KOPT-K1 (cell line): ENCODE data around the gene DHX35.

Experiments used
- H3K27ac ChIP-seq: fragments of 200-600 bp; sonication (generic); 2 replicates; pipeline ENCODE4 v1.5.1; 2016; ENCODE audit warnings: antibody characterized with exemption, mild to moderate bottlenecking, low read depth, low read length; ENCODE audit not compliant: poor library complexity, severe bottlenecking
- H3K36me3 ChIP-seq: fragments of 200-600 bp; sonication (generic); 2 replicates; pipeline ENCODE4 v1.5.1; 2017; ENCODE audit warnings: antibody characterized with exemption, mild to moderate bottlenecking, low read length, moderate library complexity; ENCODE audit not compliant: insufficient read depth
- H3K9me3 ChIP-seq: fragments of 200-600 bp; sonication (generic); 2 replicates; pipeline ENCODE4 v1.5.1; 2017; ENCODE audit warnings: antibody characterized with exemption, low read length, mild to moderate bottlenecking; ENCODE audit not compliant: insufficient read depth, poor library complexity, severe bottlenecking

Gene DHX35, protein sequence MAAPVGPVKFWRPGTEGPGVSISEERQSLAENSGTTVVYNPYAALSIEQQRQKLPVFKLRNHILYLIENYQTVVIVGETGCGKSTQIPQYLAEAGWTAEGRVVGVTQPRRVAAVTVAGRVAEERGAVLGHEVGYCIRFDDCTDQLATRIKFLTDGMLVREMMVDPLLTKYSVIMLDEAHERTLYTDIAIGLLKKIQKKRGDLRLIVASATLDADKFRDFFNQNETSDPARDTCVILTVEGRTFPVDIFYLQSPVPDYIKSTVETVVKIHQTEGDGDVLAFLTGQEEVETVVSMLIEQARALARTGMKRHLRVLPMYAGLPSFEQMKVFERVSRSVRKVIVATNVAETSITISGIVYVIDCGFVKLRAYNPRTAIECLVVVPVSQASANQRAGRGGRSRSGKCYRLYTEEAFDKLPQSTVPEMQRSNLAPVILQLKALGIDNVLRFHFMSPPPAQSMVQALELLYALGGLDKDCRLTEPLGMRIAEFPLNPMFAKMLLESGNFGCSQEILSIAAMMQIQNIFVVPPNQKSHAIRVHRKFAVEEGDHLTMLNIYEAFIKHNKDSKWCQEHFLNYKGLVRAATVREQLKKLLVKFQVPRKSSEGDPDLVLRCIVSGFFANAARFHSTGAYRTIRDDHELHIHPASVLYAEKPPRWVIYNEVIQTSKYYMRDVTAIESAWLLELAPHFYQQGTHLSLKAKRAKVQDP

DNA sequence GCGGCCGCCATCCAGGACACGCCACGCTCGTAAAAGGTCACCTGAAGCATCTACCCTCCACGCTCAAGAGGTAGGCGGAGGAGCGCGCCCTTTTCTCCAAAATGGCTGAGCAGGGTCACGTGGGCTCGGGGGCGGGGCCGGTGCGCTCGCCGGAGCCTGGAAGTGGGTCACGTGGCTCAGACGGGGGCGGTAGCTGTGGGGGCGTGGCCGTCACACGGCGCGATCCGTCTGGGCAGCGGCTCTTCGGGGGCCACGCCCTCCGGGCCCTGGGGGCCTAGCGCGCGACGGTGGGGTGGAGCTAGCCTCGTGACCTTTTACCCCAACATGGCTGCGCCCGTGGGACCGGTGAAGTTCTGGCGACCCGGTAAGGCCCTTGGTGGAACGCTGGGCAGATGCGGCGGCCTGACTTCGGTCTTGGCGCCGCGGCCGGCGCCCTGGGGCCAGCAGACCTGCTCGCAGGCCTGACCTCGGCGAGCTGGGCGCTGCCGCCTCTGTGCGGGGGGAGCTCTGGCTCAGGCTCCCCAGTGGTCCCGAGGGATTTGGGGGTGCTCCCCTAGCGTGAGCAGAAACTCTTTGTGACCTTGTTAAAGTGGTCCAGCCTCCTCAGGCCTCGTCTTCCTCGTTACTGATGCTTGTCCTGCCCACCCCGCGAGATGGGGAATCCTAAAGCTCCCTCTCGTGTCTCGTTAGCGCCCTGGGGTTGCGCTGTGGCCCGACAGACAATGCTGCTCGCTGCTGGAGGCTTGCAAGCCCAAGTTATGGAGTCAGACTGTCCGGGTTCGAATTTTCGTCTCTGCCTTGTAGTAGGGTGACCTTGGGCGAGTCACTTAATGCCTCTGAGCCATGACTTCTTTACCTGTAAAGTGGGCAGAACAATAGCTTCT, at the start of gene DHX35:
TSS of gene DHX35 (plus strand) at position 301 of the 884 bp plus-strand sequence. CDS start at position 325, 24 bp downstream.
- peak within 1 kb of the TSS; percentile 90 for H3K27ac ChIP-seq
- H3K36me3 ChIP-seq, result peaks cover 12% of the 10 kb centered on the region; the same call in 1 of the 2 replicates
- H3K9me3 ChIP-seq, result no peaks in the 10 kb centered on the region

DNA sequence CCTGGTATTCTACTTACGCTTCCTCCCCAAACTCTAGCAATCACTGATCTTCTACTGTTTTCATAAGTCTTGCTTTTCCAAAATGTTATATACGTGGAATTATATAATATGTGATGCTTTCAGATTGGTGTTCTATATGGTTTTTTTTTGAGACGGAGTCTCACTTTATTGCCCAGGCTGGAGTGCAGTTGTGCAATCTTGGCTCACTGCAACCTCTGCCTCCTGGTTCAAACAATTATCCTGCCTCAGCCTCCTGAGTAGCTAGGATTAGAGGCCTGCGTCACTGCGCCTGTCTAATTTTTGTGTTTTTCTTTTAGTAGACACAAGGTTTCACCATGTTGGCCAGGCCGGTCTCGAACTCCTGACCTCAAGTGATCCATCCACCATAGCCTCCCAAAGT, 46.8 kb upstream of the DHX35 start:
- H3K36me3 ChIP-seq, result no peaks in the 10 kb centered on the region
- H3K27ac ChIP-seq, result no peak overlapping the region

DNA sequence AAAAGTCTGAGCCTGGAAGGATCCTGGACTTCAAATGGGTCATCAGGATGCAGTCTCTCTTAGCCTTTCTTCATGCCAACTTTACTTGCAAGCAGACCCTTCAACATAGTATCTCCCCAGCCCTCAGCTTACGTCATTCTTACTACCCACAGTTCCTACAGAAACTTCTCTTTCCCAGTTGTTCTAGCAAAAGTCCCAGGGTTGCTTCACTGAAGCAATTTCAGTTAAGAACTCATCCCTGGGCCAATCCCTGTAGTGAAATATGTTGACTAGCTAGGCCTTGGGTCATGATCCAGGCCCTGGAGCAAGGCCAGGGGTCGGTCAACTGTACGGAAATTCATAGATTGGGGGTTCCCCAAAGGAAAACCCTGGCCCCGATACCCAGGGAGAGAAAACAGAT, 44.5 kb upstream of the DHX35 start:
- H3K27ac ChIP-seq, result no peak overlapping the region
- no peaks in the 10 kb centered on the region for H3K9me3 ChIP-seq
- no peaks in the 10 kb centered on the region for H3K36me3 ChIP-seq

More for the DNA sequence above, 46.8 kb upstream of the DHX35 start:
- H3K9me3 ChIP-seq, result no peaks in the 10 kb centered on the region

DNA sequence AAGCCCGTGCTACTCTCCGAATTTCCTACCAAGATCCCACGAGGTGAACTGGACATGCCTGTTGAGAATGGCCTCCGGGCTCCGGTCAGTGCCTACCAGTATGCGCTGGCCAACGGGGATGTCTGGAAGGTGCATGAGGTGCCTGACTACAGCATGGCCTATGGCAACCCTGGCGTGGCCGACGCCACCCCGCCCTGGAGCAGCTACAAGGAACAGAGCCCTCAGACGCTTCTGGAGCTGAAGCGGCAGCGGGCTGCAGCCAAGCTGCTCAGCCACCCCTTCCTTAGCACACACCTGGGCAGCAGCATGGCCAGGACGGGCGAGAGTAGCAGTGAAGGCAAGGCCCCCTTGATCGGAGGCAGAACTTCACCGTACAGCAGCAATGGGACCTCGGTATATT, 44.0 kb upstream of the DHX35 start:
- no peaks in the 10 kb centered on the region for H3K36me3 ChIP-seq
- no peaks in the 10 kb centered on the region for H3K9me3 ChIP-seq
- no peak overlapping the region for H3K27ac ChIP-seq

DNA sequence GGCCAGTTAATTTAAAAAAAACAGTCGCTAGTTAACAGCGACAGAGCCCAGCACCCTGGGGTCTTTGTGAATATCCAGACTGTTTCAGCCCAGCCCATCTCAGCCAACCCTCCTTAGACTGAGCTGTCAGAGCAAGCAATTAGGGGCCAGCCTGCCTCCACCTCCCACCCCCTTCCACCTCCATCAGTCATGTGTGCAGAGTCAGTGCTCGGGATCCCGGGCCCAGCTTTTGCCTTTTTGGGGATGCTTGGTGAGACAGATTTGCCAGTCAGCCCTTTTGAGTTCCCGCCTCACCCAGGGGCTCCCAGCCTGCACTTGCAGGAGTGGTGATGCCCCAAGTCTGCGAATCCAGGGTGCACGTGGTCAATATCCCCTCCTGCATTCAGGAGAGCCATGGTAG, 42.5 kb upstream of the DHX35 start:
- no peaks in the 10 kb centered on the region for H3K9me3 ChIP-seq
- H3K27ac ChIP-seq, result no peak overlapping the region

DNA sequence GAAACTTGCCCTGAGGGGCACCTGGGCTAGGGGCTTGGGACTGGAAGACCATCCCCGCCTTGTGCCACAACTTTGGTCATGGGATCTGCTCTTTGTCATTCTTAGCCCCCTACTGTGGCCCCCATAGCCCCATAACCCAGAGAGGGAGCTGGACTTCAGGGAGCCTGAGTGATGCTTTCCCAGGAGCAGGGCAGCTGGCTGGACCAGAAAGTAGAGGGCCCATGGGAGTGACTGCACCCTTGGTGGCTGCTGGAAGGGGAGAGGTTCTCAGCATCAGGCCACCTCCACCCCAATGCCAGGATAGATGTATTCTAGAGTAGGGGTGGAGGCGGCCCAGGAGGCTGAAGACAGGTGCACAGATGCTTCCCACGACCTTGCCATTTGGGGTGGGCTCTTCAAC, 41.7 kb upstream of the DHX35 start:
- Histone ChIP-seq H3K36me3 (no peaks in the 10 kb centered on the region), H3K9me3 (no peaks in the 10 kb centered on the region), H3K27ac (no peak overlapping the region)

More for the DNA sequence above, 42.5 kb upstream of the DHX35 start:
- no peaks in the 10 kb centered on the region for H3K36me3 ChIP-seq

DNA sequence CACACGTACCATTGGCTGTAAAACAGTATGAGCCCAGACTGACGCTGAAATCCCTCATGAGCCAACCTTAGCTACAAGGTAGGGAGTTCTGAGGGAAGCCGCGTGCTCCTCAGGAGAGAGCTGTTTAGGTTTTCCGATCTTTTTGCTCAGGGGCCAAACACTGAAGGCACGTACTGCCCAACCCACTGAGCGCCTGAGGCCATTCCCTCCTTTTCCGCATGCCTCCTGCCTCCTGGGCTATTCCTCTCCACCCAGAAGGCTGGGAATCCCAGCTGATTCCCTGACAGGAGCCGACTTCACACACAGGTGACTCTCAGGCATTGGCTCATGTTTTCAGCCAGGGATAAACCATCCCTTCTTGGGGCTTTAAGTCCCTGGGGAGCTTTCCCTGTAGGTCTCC, 41.3 kb upstream of the DHX35 start:
- no peaks in the 10 kb centered on the region for H3K36me3 ChIP-seq
- no peaks in the 10 kb centered on the region for H3K9me3 ChIP-seq
- H3K27ac ChIP-seq, result no peak overlapping the region

DNA sequence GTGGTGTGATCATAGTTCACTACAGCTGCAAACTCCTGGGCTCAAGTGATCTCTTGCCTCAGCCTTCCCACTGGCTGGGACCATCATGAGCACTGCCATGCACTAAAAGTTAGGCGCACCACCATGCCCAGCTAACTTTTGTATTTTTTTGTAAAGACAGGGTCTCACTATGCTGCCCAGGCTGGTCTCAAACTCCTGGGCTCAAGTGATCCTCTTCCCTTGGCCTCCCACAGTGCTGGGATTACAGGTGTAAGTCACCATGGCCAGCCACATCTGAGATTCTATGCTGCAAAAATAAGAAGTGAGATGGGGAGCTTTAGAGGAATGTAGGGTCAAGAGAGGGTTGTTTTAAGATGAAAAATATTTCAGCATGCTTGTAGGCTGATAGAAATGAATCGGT, 37.4 kb upstream of the DHX35 start:
- no peak overlapping the region for H3K27ac ChIP-seq
- H3K36me3 ChIP-seq, result peaks cover 20% of the 10 kb centered on the region
- no peaks in the 10 kb centered on the region for H3K9me3 ChIP-seq

DNA sequence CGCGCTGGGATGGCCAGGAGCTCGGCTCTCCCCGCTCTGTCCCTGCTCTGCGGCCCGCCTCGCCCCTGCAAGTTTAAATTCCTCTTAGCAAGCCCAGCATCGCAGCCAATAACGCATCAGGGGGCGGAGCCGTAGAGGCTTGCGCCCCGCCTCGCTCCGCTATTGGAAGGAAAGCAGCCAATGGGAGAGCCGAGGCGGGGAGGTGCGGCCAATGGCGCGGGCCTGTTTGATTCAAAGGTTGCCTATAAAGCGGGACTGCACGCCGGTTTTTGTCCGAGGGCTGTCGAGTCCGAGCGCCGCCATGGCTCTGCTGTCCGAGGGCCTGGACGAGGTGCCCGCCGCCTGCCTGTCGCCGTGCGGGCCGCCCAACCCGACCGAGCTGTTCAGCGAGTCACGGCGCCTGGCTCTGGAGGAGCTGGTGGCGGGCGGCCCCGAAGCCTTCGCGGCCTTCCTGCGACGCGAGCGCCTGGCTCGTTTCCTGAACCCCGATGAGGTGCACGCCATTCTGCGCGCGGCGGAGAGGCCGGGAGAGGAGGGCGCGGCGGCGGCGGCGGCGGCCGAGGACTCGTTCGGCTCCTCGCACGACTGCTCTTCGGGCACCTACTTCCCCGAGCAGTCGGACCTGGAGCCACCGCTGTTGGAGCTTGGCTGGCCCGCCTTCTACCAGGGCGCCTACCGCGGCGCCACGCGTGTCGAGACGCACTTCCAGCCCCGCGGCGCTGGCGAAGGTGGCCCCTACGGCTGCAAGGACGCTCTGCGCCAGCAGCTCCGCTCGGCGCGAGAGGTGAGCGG, 35.8 kb upstream of the DHX35 start, which contains the start of gene FAM83D:
TSS of gene FAM83D (plus strand) at position 276 of the 792 bp plus-strand sequence. CDS start at position 302, 26 bp downstream.
- peaks cover 37% of the 10 kb centered on the region for H3K36me3 ChIP-seq
- peak within 1 kb of the TSS; percentile 91 for H3K27ac ChIP-seq
- no peaks in the 10 kb centered on the region for H3K9me3 ChIP-seq

DNA sequence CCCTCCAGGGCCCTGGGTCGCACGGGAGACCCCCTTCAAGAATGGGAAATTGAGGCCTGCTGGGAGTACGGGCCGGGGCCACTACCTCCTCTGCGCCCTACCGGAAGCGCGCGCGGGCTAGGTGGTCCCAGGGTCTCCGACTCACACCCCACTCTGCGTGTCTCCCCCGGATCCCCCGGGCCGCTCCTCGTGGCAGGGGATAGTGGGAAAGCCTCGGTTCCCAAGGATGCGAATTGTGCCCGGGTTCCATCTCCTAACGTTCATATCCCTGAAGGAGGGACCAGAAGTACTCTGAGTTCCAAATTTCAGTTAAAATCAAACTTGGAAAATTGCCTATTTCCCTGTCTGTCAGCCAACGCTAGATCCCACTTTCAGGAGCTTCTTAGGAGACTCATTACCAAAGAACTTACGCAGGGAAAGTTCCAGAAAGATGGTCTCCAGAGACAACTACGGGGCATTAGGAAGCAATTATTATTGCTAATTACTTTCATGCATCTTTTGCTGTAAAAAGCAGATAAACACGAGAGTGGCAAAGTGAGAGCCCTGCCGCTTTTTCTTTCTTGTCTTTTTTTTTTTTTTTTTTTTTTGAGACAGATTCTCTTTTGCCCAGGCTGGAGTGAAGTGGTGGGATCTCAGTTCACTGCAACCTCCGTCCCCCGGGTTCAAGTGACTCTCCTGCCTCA, 35.1 kb upstream of the DHX35 start:
- Histone ChIP-seq H3K27ac (peak overlapping the region; percentile 91), H3K36me3 (peaks cover 44% of the 10 kb centered on the region), H3K9me3 (no peaks in the 10 kb centered on the region)

DNA sequence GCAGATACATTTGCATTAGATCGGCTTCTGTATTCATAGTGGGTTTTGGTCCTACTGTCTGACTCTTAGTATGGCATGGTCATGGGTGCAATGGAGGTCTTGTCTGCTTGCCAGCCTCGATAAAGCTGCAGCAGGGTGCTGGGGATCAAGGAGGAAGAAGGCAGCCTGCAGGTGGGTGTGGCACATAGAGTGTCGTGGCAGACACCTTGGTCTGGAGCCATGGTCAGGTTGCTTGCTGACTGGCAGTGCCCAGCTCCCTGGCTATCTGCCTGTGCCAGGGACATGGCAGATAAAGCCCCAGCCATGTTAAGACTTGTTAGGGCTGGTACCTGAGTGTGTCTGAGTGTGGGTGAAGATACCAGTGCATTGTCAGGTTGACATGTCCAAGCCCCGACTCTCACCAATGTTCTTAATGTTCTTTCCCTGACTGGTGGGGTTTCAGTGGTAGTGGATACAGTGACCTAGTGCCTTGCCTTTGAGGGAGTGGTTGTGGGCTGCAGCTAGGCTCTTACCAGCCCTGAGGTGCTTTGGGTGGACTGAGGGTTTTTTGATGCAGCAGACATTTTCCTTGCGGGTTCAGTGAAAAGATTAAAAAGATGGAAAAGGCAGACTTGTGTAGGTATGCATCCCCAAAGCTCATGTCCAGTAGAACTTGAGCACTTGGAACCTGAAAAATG, 34.1 kb upstream of the DHX35 start:
- H3K9me3 ChIP-seq, result no peaks in the 10 kb centered on the region
- peak overlapping the region; percentile 91 for H3K27ac ChIP-seq
- H3K36me3 ChIP-seq, result peaks cover 54% of the 10 kb centered on the region

DNA sequence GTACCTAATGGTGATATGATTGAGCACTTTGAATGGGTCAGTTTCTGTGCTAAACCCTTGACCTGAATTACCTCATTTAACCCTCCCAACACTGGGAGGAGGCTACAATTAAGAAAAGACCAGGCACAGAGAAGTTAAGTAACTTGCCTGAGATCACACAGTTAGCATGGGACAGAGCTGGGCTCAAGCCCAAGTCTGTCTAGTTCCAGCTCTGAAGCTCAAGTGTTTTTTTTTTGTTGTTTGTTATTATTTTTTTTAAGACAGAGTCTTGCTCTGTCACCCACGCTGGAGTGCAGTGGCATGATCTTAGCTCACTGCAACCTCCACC, 31.9 kb upstream of the DHX35 start:
- H3K9me3 ChIP-seq, result no peaks in the 10 kb centered on the region
- H3K27ac ChIP-seq, result no peak overlapping the region
- peaks cover 74% of the 10 kb centered on the region for H3K36me3 ChIP-seq

DNA sequence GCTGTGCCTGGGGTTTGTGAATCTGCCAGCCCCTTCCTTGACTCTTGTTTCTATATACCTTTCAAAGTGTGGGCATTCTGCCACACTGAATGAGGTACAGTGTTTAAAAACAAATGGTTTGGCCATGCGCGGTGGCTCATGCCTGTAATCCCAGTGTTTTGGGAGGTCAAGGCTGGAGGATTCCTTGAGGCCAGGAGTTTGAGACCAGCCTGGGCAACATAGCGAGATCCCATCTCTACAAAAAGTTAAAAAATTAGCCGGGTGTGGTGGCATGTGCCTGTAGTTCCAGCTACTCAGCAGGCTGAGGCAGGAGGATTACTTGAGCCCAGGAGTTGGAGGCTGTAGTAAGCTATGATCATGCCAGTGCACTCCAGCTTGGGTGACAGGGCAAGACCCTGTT, 30.2 kb upstream of the DHX35 start:
- Histone ChIP-seq H3K9me3 (no peaks in the 10 kb centered on the region), H3K36me3 (peaks cover 92% of the 10 kb centered on the region), H3K27ac (no peak overlapping the region)
